Amniotic epithelial cell (primary cell): Measurements from ENCODE around the gene COPG2.
"Not testable (repeated sequence)": the region's sequence is repeated elsewhere in the genome, so short reads cannot be mapped to it uniquely, and the experiment has no call there.

ENCODE experiments used
- DNase-seq: peaks from one replicate; pipeline ENCODE4 v3.0.0-alpha.2; 2010; ENCODE audit warnings: low read depth

Gene COPG2

GRCh38 chr7:130668258-130669084, at the start of gene COPG2:
TSS of gene COPG2 (minus strand) at chr7:130668748. CDS start at chr7:130668668, 80 bp downstream.
- peak; percentile 70 for DNase-seq

- no peak for DNase-seq
Measured at GRCh38 chr7:130712416-130712815, 43.9 kb upstream of the COPG2 start.

GRCh38 chr7:130708766-130709165, 40.2 kb upstream of the COPG2 start:
- no peak for DNase-seq

GRCh38 chr7:130708001-130708400, 39.5 kb upstream of the COPG2 start:
- DNase-seq: no peak

- peak; percentile 4 for DNase-seq
Measured at GRCh38 chr7:130703851-130704250, 35.3 kb upstream of the COPG2 start.

- no peak for DNase-seq
Measured at GRCh38 chr7:130701650-130702049, 33.1 kb upstream of the COPG2 start.

GRCh38 chr7:130700760-130701159, 32.2 kb upstream of the COPG2 start:
- no peak for DNase-seq

- peak; percentile 8 for DNase-seq
Measured at GRCh38 chr7:130699686-130700085, 31.1 kb upstream of the COPG2 start.

GRCh38 chr7:130697820-130698219, 29.3 kb upstream of the COPG2 start:
- no peak for DNase-seq

GRCh38 chr7:130695840-130696239, 27.3 kb upstream of the COPG2 start:
- peak; percentile 34 for DNase-seq

- DNase-seq: not testable (repeated sequence)
Measured at GRCh38 chr7:130692396-130692795, 23.8 kb upstream of the COPG2 start.

- no peak for DNase-seq
Measured at GRCh38 chr7:130689683-130690082, 21.1 kb upstream of the COPG2 start.

GRCh38 chr7:130683026-130683425, 14.5 kb upstream of the COPG2 start:
- DNase-seq: no peak

- DNase-seq: no peak
Measured at GRCh38 chr7:130674456-130674855, 5.9 kb upstream of the COPG2 start.

- DNase-seq: peak; percentile 11
Measured at GRCh38 chr7:130673066-130673465, 4.5 kb upstream of the COPG2 start.

GRCh38 chr7:130672146-130672545, 3.6 kb upstream of the COPG2 start:
- DNase-seq: no peak

- DNase-seq: no peak
Measured at GRCh38 chr7:130669085-130669700, 645 bp upstream of the COPG2 start.

GRCh38 chr7:130667593-130668257, 823 bp downstream of the COPG2 start:
- peak; percentile 14 for DNase-seq

GRCh38 chr7:130662426-130662825, 6.1 kb downstream of the COPG2 start:
- peak; percentile 47 for DNase-seq

GRCh38 chr7:130655286-130655685, 13.3 kb downstream of the COPG2 start:
- DNase-seq: no peak

GRCh38 chr7:130654850-130655249, 13.7 kb downstream of the COPG2 start:
- no peak for DNase-seq

GRCh38 chr7:130650611-130651120, 17.9 kb downstream of the COPG2 start:
- no peak for DNase-seq
